MCF 10A (cell line): Measurements from ENCODE around the gene GLI1. TPM values are rescaled to one million over a fixed set of nuclear protein-coding genes. Genes with fewer than 3 reads are reported as not detected.

Source experiments
- BruUV-seq: library from RNA; stranded (reverse); fragments of 400-500 nt; replicated peaks from 2 replicates; lab custom pipeline; 2021; lab: Mats Ljungman, UMichigan
- CTCF ChIA-PET: fragments of 300-600 bp; sonication (Branson Sonifier 250); formaldehyde crosslinking; extraction: SDS; loops from one replicate; lab custom pipeline; 2021; ENCODE audit warnings: antibody characterized with exemption, inconsistent platforms; lab: Yijun Ruan, JAX
- POLR2A ChIA-PET: fragments of 300-600, 350-650 bp; sonication (Branson Sonifier 250); formaldehyde crosslinking; extraction: SDS; loops from one replicate; lab custom pipeline; 2020; ENCODE audit warnings: antibody characterized with exemption, inconsistent platforms; lab: Yijun Ruan, JAX
- DNase-seq: peaks from one replicate; pipeline ENCODE4 v3.0.0-alpha.2; 2018; ENCODE audit not compliant: unreplicated experiment
- H3K27ac Mint-ChIP-seq: one replicate; pipeline ENCODE4 v1.8.0; 2022; ENCODE audit warnings: mild to moderate bottlenecking, low read depth, mixed read lengths; ENCODE audit not compliant: unreplicated experiment
- H3K27me3 Mint-ChIP-seq: one replicate; pipeline ENCODE4 v1.8.0; 2022; ENCODE audit warnings: mixed read lengths; ENCODE audit not compliant: insufficient read depth, unreplicated experiment
- H3K36me3 Mint-ChIP-seq: one replicate; pipeline ENCODE4 v1.8.0; 2022; ENCODE audit warnings: mild to moderate bottlenecking, moderate library complexity, mixed read lengths; ENCODE audit not compliant: insufficient read depth, unreplicated experiment
- H3K4me1 Mint-ChIP-seq: one replicate; pipeline ENCODE4 v1.8.0; 2022; ENCODE audit warnings: mixed read lengths; ENCODE audit not compliant: insufficient read depth, unreplicated experiment
- H3K4me3 Mint-ChIP-seq: one replicate; pipeline ENCODE4 v1.8.0; 2022; ENCODE audit warnings: mild to moderate bottlenecking, moderate library complexity, mixed read lengths; ENCODE audit not compliant: unreplicated experiment
- H3K9me3 Mint-ChIP-seq: one replicate; pipeline ENCODE4 v1.8.0; 2022; ENCODE audit warnings: mixed read lengths; ENCODE audit not compliant: unreplicated experiment
- intact Hi-C: fragments of 100-400 bp; cut with micrococcal nuclease; formaldehyde crosslinking; loops from 2 replicates; pipeline ENCODE4 v1.14.1; 2022
- total RNA-seq: library from RNA; stranded (reverse); gene quantifications from 2 replicates; pipeline ENCODE4 v1.2.3, GENCODE V29; 2022
- TF ChIP-seq, protein P1 (sequence below): fragments of 200-600 bp; IDR thresholded peaks from one replicate; pipeline ENCODE4 v1.8.0; 2022; ENCODE audit warnings: antibody characterized with exemption, mild to moderate bottlenecking; ENCODE audit not compliant: unreplicated experiment

The GLI1 gene
- total RNA-seq, 1 experiment from 2014 or later = not detected

DNA sequence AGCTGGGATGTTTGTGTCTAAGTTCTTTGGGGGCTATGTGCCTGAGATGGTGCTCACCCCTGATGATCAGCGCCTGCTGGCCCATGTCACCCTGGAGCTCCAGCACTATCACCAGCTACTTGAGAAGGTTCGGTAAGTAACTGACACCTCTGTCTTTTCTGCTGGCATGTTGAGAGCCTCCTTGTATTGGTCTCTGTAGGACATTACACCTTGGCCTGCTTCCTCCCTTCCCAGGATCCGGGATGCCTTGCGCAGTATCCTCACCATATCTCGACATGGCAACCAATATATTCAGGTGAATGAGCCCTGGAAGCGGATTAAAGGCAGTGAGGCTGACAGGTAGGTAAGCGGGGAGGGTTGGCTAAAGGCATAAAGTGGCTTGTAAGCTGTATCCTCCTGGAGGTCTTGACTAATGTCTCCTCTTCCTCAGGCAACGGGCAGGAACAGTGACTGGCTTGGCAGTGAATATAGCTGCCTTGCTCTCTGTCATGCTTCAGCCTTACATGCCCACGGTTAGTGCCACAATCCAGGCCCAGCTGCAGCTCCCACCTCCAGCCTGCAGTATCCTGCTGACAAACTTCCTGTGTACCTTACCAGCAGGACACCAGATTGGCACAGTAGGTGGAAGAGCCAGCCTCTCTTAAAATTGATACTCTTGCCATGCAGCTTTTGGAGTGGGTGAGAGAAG, 55.3 kb downstream of the GLI1 start:
- POLR2A ChIA-PET = interaction anchor here (1.1 to 3.0 kb wide), 4 partner anchors 9 to 28 kb away, joined by 3 to 9 read pairs (median 4); no protein-coding TSS in a partner anchor
- Mint-ChIP-seq H3K4me3 (no peak overlapping the region), H3K9me3 (no peaks in the 10 kb centered on the region), H3K27ac (no peak overlapping the region), H3K27me3 (no peaks in the 10 kb centered on the region), H3K36me3 (peaks cover 100% of the 10 kb centered on the region), H3K4me1 (peaks cover 36% of the 10 kb centered on the region)
- DNase-seq = no peak
- TF ChIP-seq, protein P1, sequence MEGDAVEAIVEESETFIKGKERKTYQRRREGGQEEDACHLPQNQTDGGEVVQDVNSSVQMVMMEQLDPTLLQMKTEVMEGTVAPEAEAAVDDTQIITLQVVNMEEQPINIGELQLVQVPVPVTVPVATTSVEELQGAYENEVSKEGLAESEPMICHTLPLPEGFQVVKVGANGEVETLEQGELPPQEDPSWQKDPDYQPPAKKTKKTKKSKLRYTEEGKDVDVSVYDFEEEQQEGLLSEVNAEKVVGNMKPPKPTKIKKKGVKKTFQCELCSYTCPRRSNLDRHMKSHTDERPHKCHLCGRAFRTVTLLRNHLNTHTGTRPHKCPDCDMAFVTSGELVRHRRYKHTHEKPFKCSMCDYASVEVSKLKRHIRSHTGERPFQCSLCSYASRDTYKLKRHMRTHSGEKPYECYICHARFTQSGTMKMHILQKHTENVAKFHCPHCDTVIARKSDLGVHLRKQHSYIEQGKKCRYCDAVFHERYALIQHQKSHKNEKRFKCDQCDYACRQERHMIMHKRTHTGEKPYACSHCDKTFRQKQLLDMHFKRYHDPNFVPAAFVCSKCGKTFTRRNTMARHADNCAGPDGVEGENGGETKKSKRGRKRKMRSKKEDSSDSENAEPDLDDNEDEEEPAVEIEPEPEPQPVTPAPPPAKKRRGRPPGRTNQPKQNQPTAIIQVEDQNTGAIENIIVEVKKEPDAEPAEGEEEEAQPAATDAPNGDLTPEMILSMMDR = no peak
- intact Hi-C loops = no loop called here
- no TSS peak for BruUV-seq
- CTCF ChIA-PET = interaction anchor here (0.6 to 1.3 kb wide), 5 partner anchors 11 to 178 kb away, joined by 3 to 6 read pairs (median 3); partner anchors contain the start of genes INHBE and MARS1

DNA sequence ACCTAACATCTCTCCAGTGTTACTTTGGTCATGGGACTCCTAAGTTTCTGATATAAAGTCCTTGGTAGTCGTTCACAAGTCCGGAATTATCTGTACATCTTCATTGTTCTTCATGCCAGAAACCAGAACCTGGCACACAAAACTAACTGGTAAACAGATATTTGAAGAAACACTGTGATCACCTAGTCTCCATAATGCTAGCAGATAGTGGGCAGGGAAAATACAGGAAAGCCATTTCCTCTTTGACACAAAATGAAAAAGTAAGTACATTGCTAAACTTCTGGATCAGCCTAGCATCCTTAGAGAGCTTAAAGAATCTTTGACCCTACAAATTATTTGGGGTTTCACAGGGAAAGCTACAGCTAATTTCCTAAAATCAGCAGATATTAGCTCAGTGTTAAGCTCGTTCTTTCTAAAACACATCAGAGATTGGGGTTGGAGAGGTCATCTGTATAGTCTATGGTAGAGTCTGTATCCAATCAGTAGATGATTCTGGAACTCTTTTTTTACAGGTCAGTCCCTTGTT, 55.9 kb downstream of the GLI1 start:
- DNase-seq = no peak
- H3K4me1 Mint-ChIP-seq = peaks cover 35% of the 10 kb centered on the region
- H3K27me3 Mint-ChIP-seq = no peaks in the 10 kb centered on the region
- H3K27ac Mint-ChIP-seq = no peak overlapping the region
- intact Hi-C loops = no loop called here
- TF ChIP-seq, protein P1 = no peak
- peaks cover 100% of the 10 kb centered on the region for H3K36me3 Mint-ChIP-seq
- POLR2A ChIA-PET = interaction anchor here (0.9 to 3.0 kb wide), 3 partner anchors 8 to 15 kb away, joined by 3 to 9 read pairs (median 4); no protein-coding TSS in a partner anchor
- no TSS peak for BruUV-seq
- H3K9me3 Mint-ChIP-seq = no peaks in the 10 kb centered on the region
- CTCF ChIA-PET = interaction anchor here (0.6 to 1.3 kb wide), 5 partner anchors 9 to 910 kb away, joined by 3 to 8 read pairs (median 3); partner anchors contain the start of gene INHBE
- no peak overlapping the region for H3K4me3 Mint-ChIP-seq

DNA sequence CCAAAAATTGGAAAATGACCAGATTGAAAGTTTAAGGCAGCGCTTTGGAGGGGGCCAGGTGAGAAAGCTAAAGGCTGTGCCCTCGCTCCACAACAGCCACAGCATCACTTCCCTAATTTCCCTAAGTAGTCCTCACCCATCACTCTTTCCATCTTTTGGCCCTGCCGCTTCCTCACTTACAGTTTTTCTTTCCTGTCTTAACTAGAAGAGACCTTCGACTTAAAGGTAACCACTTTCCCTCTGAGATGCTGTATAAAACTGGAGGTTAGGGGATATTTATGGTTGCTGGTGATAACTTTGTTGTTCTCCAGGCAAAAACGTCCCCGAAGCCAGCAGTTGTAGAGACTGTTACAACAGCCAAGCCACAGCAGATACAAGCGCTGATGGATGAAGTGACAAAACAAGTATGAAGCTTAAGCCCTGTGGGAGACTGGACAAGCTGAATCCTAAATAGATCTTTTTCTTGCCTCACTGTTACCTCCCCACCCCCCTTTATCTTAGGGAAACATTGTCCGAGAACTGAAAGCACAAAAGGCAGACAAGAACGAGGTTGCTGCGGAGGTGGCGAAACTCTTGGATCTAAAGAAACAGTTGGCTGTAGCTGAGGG, 56.5 kb downstream of the GLI1 start:
- intact Hi-C loops = no loop called here
- Mint-ChIP-seq H3K36me3 (peaks cover 100% of the 10 kb centered on the region), H3K9me3 (no peaks in the 10 kb centered on the region), H3K27ac (no peak overlapping the region), H3K27me3 (no peaks in the 10 kb centered on the region), H3K4me1 (peaks cover 35% of the 10 kb centered on the region), H3K4me3 (no peak overlapping the region)
- TSS peak; percentile 30 for BruUV-seq
- TF ChIP-seq, protein P1 = no peak
- ChIA-PET POLR2A (interaction anchor here (0.9 to 3.0 kb wide), 3 partner anchors 8 to 54 kb away, joined by 4 to 9 read pairs (median 7); no protein-coding TSS in a partner anchor), CTCF (interaction anchor here (0.6 to 3.0 kb wide), 6 partner anchors 10 to 911 kb away, joined by 3 to 12 read pairs (median 4); partner anchors contain the start of genes GLI1 and INHBE)
- DNase-seq = no peak
